ENCODE measurements around the gene HOXD11. TPM values are rescaled to one million over a fixed set of nuclear protein-coding genes. Genes with fewer than 3 reads are reported as not detected.

The HOXD11 gene
- total RNA-seq, 1 experiment from 2014 or later: not detected

DNA sequence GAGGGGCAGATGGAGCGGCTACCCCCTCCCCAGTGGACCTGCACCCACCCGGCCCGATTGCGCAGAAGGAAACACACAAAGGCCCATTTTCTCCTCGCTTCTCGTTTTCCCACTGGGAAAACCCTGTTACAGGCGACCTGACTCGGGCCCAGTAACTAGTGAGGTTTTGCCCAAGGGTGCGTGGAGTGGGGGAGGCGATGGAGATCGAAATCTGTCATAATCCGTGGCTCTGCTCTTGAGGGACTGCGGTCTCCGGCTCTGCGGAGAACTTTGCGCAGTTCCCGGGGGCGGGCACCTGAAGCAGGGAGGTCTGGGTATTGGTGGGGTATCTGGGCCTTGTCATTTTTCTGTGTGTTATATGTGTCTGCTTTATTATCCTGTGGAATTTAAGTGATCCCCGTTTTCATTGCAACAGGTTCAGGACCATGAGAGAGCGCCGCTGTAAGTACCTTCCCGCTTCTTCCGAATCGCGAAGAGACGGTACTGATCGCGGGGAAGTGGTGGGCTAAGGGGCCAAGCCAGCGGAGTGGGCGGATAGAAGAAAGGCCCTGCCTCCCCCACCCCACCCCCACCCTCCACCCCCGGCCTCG lies 40.2 kb downstream of the HOXD11 start (continued):
- TF ChIP-seq KAT7 (CRISPR knock-in tag; IDR thresholded peaks at IDR 0.05; ENCODE audit: borderline replicate concordance): no peak
- TF ChIP-seq, protein P1, sequence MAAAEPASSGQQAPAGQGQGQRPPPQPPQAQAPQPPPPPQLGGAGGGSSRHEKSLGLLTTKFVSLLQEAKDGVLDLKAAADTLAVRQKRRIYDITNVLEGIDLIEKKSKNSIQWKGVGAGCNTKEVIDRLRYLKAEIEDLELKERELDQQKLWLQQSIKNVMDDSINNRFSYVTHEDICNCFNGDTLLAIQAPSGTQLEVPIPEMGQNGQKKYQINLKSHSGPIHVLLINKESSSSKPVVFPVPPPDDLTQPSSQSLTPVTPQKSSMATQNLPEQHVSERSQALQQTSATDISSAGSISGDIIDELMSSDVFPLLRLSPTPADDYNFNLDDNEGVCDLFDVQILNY (CRISPR knock-in tag; IDR thresholded peaks at IDR 0.05): no peak
- TF ChIP-seq, protein P2, sequence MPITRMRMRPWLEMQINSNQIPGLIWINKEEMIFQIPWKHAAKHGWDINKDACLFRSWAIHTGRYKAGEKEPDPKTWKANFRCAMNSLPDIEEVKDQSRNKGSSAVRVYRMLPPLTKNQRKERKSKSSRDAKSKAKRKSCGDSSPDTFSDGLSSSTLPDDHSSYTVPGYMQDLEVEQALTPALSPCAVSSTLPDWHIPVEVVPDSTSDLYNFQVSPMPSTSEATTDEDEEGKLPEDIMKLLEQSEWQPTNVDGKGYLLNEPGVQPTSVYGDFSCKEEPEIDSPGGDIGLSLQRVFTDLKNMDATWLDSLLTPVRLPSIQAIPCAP (CRISPR knock-in tag; IDR thresholded peaks at IDR 0.05): no peak
- TF ChIP-seq, protein P3, sequence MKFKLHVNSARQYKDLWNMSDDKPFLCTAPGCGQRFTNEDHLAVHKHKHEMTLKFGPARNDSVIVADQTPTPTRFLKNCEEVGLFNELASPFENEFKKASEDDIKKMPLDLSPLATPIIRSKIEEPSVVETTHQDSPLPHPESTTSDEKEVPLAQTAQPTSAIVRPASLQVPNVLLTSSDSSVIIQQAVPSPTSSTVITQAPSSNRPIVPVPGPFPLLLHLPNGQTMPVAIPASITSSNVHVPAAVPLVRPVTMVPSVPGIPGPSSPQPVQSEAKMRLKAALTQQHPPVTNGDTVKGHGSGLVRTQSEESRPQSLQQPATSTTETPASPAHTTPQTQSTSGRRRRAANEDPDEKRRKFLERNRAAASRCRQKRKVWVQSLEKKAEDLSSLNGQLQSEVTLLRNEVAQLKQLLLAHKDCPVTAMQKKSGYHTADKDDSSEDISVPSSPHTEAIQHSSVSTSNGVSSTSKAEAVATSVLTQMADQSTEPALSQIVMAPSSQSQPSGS (CRISPR knock-in tag; IDR thresholded peaks at IDR 0.05; ENCODE audit: borderline replicate concordance, low read depth): no peak
- TF ChIP-seq, protein P4, sequence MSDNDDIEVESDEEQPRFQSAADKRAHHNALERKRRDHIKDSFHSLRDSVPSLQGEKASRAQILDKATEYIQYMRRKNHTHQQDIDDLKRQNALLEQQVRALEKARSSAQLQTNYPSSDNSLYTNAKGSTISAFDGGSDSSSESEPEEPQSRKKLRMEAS (CRISPR knock-in tag; IDR thresholded peaks at IDR 0.05): no peak

DNA sequence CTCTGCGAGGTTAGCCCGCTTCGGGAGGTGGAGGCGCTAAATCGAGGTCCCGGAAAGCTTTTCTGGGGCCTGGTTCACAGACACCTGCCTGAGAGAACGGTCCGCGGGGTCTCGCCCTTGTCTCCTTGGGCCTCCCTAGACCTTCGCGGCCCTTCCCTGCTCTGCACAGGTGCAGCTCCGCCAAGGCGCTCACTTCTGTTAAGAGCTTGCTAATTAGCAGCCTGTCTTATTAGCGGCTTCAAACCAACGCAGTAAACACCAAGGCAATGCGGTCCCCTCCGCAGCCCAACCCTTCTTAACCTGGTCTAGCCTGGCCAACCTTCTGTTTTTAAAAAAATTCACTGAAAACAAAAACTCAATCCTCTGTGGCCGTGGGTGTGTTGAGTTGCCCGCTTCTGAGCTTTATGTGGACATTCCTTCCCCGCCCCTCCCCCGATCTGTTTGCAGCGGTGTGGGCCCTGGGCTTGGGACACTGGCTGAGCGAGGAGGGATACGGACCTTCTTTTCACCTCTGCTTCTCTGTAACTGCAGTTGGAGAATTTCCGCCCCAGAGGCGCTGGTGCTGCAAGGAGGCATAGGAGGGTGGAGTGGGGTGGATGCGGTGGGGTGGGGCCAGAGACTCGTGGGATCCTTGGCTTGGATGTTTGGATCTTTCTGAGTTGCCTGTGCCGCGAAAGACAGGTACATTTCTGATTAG lies 40.9 kb downstream of the HOXD11 start:
- Mint-ChIP-seq H3K9me3 (no peaks in the 10 kb centered on the region), H3K4me3 (no peak overlapping the region), H3K4me1 (peaks cover 22% of the 10 kb centered on the region), H3K27ac (no peak overlapping the region), H3K27me3 (ENCODE audit: low read depth) (peaks cover 100% of the 10 kb centered on the region), H3K36me3 (no peaks in the 10 kb centered on the region)
- ChIA-PET POLR2A (no interaction called here), CTCF (interaction anchor here (1.1 to 1.6 kb wide), 4 partner anchors 37 to 504 kb away, joined by 3 to 9 read pairs (median 4); no protein-coding TSS in a partner anchor)
- ATAC-seq (peak; percentile 12; the same call in 1 of the 2 replicates), DNase-seq (ENCODE audit: low spot score) (no peak)
- TF ChIP-seq, protein P5, sequence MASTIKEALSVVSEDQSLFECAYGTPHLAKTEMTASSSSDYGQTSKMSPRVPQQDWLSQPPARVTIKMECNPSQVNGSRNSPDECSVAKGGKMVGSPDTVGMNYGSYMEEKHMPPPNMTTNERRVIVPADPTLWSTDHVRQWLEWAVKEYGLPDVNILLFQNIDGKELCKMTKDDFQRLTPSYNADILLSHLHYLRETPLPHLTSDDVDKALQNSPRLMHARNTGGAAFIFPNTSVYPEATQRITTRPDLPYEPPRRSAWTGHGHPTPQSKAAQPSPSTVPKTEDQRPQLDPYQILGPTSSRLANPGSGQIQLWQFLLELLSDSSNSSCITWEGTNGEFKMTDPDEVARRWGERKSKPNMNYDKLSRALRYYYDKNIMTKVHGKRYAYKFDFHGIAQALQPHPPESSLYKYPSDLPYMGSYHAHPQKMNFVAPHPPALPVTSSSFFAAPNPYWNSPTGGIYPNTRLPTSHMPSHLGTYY (CRISPR knock-in tag; IDR thresholded peaks at IDR 0.05): no peak
- no peak for TF ChIP-seq CREM (CRISPR knock-in tag; IDR thresholded peaks at IDR 0.05)
- TF ChIP-seq NFYB (CRISPR knock-in tag; conservative IDR thresholded peaks at IDR 0.05; ENCODE audit: low read depth): no peak
- no peak for TF ChIP-seq RELA (CRISPR knock-in tag; IDR thresholded peaks at IDR 0.05; ENCODE audit: borderline replicate concordance)
- TF ChIP-seq NFE2L1 (CRISPR knock-in tag; IDR thresholded peaks at IDR 0.05): no peak
- TF ChIP-seq, protein P6, sequence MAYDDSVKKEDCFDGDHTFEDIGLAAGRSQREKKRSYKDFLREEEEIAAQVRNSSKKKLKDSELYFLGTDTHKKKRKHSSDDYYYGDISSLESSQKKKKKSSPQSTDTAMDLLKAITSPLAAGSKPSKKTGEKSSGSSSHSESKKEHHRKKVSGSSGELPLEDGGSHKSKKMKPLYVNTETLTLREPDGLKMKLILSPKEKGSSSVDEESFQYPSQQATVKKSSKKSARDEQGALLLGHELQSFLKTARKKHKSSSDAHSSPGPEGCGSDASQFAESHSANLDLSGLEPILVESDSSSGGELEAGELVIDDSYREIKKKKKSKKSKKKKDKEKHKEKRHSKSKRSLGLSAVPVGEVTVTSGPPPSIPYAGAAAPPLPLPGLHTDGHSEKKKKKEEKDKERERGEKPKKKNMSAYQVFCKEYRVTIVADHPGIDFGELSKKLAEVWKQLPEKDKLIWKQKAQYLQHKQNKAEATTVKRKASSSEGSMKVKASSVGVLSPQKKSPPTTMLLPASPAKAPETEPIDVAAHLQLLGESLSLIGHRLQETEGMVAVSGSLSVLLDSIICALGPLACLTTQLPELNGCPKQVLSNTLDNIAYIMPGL (CRISPR knock-in tag; IDR thresholded peaks at IDR 0.05): no peak
- TF ChIP-seq ZBTB21 (CRISPR knock-in tag; IDR thresholded peaks at IDR 0.05; ENCODE audit: borderline replicate concordance): no peak

DNA sequence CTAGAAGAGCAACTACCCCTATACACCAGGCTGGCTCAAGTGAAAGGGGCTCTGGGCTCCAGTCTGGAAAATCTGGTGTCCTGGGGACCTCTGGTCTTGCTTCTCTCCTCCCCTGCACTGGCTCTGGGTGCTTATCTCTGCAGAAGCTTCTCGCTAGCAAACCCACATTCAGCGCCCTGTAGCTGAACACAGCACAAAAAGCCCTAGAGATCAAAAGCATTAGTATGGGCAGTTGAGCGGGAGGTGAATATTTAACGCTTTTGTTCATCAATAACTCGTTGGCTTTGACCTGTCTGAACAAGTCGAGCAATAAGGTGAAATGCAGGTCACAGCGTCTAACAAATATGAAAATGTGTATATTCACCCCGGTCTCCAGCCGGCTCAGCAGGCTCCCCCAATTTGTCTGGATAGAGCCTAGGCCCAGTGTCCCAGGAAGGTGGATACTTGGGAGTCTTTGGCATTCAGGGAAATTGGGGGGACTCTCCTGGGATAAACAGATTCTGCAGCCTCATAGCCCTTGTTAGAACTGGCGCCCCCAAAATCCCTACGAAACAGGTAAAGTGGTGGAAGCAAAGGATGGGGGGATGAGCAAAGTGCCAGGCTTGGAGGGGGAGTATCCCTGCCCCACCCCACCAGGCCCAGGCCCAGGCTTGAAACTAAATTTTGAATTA lies 41.8 kb downstream of the HOXD11 start:
- DNase-seq (ENCODE audit: low spot score) (no peak), ATAC-seq (no peak)
- Mint-ChIP-seq H3K27me3 (ENCODE audit: low read depth) (peaks cover 100% of the 10 kb centered on the region), H3K4me1 (peaks cover 22% of the 10 kb centered on the region), H3K36me3 (no peaks in the 10 kb centered on the region), H3K4me3 (no peak overlapping the region), H3K27ac (no peak overlapping the region), H3K9me3 (no peaks in the 10 kb centered on the region)
- POLR2A ChIA-PET: interaction anchor here (0.6 to 1.6 kb wide), 2 partner anchors 14 to 17 kb away, joined by 3 read pairs; no protein-coding TSS in a partner anchor
- no peak for TF ChIP-seq ZNF423 (CRISPR knock-in tag; IDR thresholded peaks at IDR 0.05)
- TF ChIP-seq, protein P7, sequence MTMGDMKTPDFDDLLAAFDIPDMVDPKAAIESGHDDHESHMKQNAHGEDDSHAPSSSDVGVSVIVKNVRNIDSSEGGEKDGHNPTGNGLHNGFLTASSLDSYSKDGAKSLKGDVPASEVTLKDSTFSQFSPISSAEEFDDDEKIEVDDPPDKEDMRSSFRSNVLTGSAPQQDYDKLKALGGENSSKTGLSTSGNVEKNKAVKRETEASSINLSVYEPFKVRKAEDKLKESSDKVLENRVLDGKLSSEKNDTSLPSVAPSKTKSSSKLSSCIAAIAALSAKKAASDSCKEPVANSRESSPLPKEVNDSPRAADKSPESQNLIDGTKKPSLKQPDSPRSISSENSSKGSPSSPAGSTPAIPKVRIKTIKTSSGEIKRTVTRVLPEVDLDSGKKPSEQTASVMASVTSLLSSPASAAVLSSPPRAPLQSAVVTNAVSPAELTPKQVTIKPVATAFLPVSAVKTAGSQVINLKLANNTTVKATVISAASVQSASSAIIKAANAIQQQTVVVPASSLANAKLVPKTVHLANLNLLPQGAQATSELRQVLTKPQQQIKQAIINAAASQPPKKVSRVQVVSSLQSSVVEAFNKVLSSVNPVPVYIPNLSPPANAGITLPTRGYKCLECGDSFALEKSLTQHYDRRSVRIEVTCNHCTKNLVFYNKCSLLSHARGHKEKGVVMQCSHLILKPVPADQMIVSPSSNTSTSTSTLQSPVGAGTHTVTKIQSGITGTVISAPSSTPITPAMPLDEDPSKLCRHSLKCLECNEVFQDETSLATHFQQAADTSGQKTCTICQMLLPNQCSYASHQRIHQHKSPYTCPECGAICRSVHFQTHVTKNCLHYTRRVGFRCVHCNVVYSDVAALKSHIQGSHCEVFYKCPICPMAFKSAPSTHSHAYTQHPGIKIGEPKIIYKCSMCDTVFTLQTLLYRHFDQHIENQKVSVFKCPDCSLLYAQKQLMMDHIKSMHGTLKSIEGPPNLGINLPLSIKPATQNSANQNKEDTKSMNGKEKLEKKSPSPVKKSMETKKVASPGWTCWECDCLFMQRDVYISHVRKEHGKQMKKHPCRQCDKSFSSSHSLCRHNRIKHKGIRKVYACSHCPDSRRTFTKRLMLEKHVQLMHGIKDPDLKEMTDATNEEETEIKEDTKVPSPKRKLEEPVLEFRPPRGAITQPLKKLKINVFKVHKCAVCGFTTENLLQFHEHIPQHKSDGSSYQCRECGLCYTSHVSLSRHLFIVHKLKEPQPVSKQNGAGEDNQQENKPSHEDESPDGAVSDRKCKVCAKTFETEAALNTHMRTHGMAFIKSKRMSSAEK (CRISPR knock-in tag; IDR thresholded peaks at IDR 0.05; ENCODE audit: borderline replicate concordance): no peak
- CTCF ChIA-PET: no interaction called here

Measured in WTC11 (cell line).